WI38 (cell line): ENCODE measurements around the gene REEP3.
"Not testable (repeated sequence)": the region's sequence is repeated elsewhere in the genome, so short reads cannot be mapped to it uniquely, and the experiment has no call there.

Experiments
- H3K4me3 ChIP-seq: 2 replicates; pipeline ENCODE4 v1.5.1; 2011; ENCODE audit warnings: low read depth, mild to moderate bottlenecking, control low read depth, low read length
- CTCF ChIP-seq: IDR thresholded peaks from 2 replicates; pipeline ENCODE4 v1.5.1; 2012; ENCODE audit warnings: low read depth, mild to moderate bottlenecking, control low read depth, low read length

The REEP3 gene

GRCh38 chr10:63497321-63497720 lies 23.9 kb upstream of the REEP3 start:
- no peak overlapping the region for H3K4me3 ChIP-seq
- TF ChIP-seq CTCF: no peak

GRCh38 chr10:63498665-63499064 lies 22.5 kb upstream of the REEP3 start:
- no peak overlapping the region for H3K4me3 ChIP-seq
- TF ChIP-seq CTCF: no peak

GRCh38 chr10:63500551-63500950 lies 20.6 kb upstream of the REEP3 start:
- not testable (repeated sequence) for H3K4me3 ChIP-seq

- no peak overlapping the region for H3K4me3 ChIP-seq
- no peak for TF ChIP-seq CTCF
These were observed 19.2 kb upstream of the REEP3 start for GRCh38 chr10:63501954-63502353.

- no peak for TF ChIP-seq CTCF
- no peak overlapping the region for H3K4me3 ChIP-seq
These were observed 18.4 kb upstream of the REEP3 start for GRCh38 chr10:63502832-63503231.

- H3K4me3 ChIP-seq: no peak overlapping the region
- TF ChIP-seq CTCF: no peak
These were observed 17.8 kb upstream of the REEP3 start for GRCh38 chr10:63503395-63503794.

- H3K4me3 ChIP-seq: no peak overlapping the region
- TF ChIP-seq CTCF: no peak
These were observed 16.9 kb upstream of the REEP3 start for GRCh38 chr10:63504145-63504881.

GRCh38 chr10:63505562-63505961 lies 15.6 kb upstream of the REEP3 start:
- H3K4me3 ChIP-seq: no peak overlapping the region
- TF ChIP-seq CTCF: no peak
